ENCODE results near the gene ASCL1.

- TF ChIP-seq POLR2A (IDR thresholded peaks at IDR 0.05; ENCODE audit: low read length) (no peak), CHD2 (IDR thresholded peaks at IDR 0.05; ENCODE audit: low read length, partially characterized antibody) (no peak), RCOR1 (IDR thresholded peaks at IDR 0.05; ENCODE audit: low read depth, low read length) (no peak), CTCF (IDR thresholded peaks at IDR 0.05) (no peak), REST (IDR thresholded peaks at IDR 0.05) (no peak), MAFK (IDR thresholded peaks at IDR 0.05; ENCODE audit: partially characterized antibody) (no peak), RFX5 (IDR thresholded peaks at IDR 0.05) (no peak), FOXS1 (CRISPR knock-in tag; IDR thresholded peaks at IDR 0.05) (no peak), USF2 (IDR thresholded peaks at IDR 0.05) (no peak)
These were observed 47.3 kb upstream of the ASCL1 start for GRCh38 chr12:102910137-102910536.
